Right atrium auricular region (tissue), 2 donors: ENCODE measurements around the gene TRMU. TPM values are rescaled to one million over a fixed set of nuclear protein-coding genes. Genes with fewer than 3 reads are reported as not detected.
"Not testable (repeated sequence)": the region's sequence is repeated elsewhere in the genome, so short reads cannot be mapped to it uniquely, and the experiment has no call there.

Experiments
- DNase-seq: peaks from one replicate; pipeline ENCODE4 v3.0.0-alpha.2; 2019; ENCODE audit warnings: low spot score
- H3K27ac ChIP-seq, 2 donors: fragments of 200-600 bp; sonication (generic); 1 replicate in 1 of 2; 2 replicates in 1 of 2; pipeline ENCODE4 v1.5.1; 2016 to 2019
- H3K27me3 ChIP-seq, 2 donors: fragments of 200-600 bp; sonication (generic); one replicate each; pipeline versions ENCODE4 v1.5.1 to v1.6.0; 2017 to 2019
- H3K36me3 ChIP-seq: fragments of 200-600 bp; sonication (generic); one replicate; pipeline ENCODE4 v1.5.1; 2016
- H3K4me1 ChIP-seq, 2 donors: fragments of 200-600 bp; sonication (generic); one replicate each; pipeline versions ENCODE4 v1.5.1 to v1.6.0; 2017 to 2019
- H3K4me3 ChIP-seq, 2 donors: fragments of 200-600 bp; sonication (generic); 1 replicate in 1 of 2; 2 replicates in 1 of 2; pipeline ENCODE4 v1.5.1; 2017 to 2019; ENCODE audit warnings: mild to moderate bottlenecking in 1 of 2, moderate library complexity in 1 of 2
- H3K9me3 ChIP-seq, 2 donors: fragments of 200-600 bp; sonication (generic); one replicate each; pipeline ENCODE4 v1.5.1; 2019
- total RNA-seq, 2 donors: library from RNA; depleted of rRNA; stranded (reverse); fragments of >200 nt; gene quantifications; one replicate each; pipeline ENCODE4 v1.1.0, GENCODE V29; 2016
- TF ChIP-seq, protein P1 (sequence below), 2 donors: fragments of 200-600 bp; sonication (generic); IDR thresholded peaks; one replicate each; pipeline ENCODE4 v1.5.1; 2019; ENCODE audit warnings: antibody characterized with exemption in 2 of 2

The TRMU gene
- total RNA-seq, 2 donors from 2014 or later: 22.2 to 22.4 TPM

DNA sequence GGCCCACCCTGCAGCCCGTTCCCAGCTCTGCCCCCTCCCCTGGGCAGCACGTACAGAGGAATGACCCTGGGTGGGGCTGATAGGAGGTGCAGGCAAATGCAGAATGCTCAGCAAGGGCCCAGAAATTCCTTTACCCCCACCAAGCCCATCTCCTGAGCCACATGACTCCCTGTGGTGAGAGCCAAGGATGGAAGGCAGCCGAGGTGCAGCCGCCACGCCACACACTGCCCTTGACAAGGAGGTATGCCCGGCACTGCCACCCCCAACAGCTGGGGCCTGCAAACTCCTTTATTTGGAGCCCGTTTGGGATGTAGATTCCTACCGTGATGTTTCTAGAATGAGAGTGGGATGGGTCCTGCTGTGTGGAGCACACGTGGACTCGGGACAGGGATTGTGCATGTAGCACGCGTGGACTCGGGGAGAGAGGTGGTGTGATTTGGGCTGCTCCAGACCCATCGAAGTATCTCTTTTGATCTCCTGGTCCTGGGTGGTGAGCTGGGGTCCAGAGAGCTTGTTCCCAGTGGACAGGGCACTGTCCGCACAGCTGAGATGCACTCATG is 25.9 kb upstream of the TRMU start:
- Histone ChIP-seq H3K4me1 (peaks cover 0 to 14% of the 10 kb centered on the region in 2 donors), H3K27me3 (no peaks in the 10 kb centered on the region), H3K9me3 (no peaks in the 10 kb centered on the region), H3K4me3 (no peak overlapping the region), H3K36me3 (no peaks in the 10 kb centered on the region), H3K27ac (peak overlapping the region in 1 of 2 donors; percentile 35)
- TF ChIP-seq, protein P1, sequence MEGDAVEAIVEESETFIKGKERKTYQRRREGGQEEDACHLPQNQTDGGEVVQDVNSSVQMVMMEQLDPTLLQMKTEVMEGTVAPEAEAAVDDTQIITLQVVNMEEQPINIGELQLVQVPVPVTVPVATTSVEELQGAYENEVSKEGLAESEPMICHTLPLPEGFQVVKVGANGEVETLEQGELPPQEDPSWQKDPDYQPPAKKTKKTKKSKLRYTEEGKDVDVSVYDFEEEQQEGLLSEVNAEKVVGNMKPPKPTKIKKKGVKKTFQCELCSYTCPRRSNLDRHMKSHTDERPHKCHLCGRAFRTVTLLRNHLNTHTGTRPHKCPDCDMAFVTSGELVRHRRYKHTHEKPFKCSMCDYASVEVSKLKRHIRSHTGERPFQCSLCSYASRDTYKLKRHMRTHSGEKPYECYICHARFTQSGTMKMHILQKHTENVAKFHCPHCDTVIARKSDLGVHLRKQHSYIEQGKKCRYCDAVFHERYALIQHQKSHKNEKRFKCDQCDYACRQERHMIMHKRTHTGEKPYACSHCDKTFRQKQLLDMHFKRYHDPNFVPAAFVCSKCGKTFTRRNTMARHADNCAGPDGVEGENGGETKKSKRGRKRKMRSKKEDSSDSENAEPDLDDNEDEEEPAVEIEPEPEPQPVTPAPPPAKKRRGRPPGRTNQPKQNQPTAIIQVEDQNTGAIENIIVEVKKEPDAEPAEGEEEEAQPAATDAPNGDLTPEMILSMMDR (IDR thresholded peaks at IDR 0.05): no peak
- DNase-seq: no peak

DNA sequence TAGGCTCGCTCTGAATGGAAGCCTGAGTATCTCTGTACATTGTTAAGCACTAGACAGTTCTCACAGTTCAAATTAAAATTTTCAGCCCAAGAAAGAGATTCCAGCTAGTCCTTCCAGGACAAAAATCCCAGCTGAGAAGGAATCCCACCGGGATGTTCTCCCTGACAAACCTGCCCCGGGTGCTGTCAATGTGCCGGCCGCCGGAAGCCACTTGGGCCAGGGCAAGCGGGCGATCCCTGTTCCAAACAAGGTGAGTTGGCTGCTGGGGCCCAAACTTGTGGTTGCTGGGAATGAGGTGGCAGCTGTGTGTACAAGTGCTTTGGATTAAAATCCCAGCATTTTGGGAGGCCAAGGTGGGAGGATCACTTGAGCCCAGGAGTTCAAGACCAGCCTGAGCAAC is 23.5 kb upstream of the TRMU start:
- TF ChIP-seq, protein P1 (IDR thresholded peaks at IDR 0.05): no peak
- Histone ChIP-seq H3K36me3 (no peaks in the 10 kb centered on the region), H3K4me3 (no peak overlapping the region), H3K4me1 (peaks cover 0 to 14% of the 10 kb centered on the region in 2 donors), H3K27me3 (no peaks in the 10 kb centered on the region), H3K9me3 (no peaks in the 10 kb centered on the region), H3K27ac (no peak overlapping the region)
- no peak for DNase-seq

DNA sequence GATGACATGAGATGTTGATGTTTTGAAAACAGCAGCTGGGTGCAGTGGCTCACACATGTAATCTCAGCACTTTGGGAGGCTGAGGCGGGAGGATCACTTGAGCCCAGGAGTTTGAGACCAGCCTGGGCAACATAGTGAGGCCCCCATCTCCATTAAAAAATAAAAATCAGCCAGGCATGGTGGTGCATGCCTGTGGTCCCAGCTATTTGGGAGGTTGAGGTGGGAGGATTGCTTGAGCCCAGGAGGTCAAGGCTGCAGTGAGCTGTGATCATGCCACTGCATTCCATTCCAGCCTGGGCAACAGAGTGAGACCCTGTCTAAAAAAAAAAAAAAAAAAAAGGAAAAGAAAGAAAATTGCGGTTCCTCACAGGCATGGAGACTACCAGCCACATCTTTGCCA is 22.7 kb upstream of the TRMU start:
- H3K27ac ChIP-seq, H3K36me3 ChIP-seq, H3K4me3 ChIP-seq, DNase-seq, H3K9me3 ChIP-seq, H3K27me3 ChIP-seq: not testable (repeated sequence)
- H3K4me1 ChIP-seq: peaks cover 0 to 14% of the 10 kb centered on the region in 2 donors

DNA sequence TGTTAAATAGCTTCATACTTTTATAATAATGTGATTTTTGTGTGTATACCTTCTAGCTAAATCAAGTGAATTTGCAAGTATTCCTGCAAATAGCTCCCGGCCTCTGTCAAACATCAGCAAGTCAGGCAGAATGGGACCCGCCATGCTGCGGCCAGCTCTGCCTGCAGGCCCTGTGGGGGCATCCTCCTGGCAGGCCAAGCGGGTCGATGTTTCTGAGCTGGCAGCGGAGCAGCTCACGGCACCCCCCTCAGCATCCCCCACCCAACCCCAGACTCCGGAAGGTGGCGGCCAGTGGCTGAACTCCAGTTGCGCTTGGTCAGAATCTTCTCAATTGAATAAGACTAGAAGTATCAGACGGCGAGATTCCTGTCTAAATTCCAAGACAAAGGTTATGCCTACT is 19.5 kb upstream of the TRMU start:
- H3K4me1 ChIP-seq: no peaks in the 10 kb centered on the region
- no peaks in the 10 kb centered on the region for H3K27me3 ChIP-seq
- H3K36me3 ChIP-seq: no peaks in the 10 kb centered on the region
- TF ChIP-seq, protein P1 (IDR thresholded peaks at IDR 0.05): no peak
- no peak for DNase-seq
- H3K27ac ChIP-seq: no peak overlapping the region
- H3K4me3 ChIP-seq: no peak overlapping the region
- no peaks in the 10 kb centered on the region for H3K9me3 ChIP-seq

DNA sequence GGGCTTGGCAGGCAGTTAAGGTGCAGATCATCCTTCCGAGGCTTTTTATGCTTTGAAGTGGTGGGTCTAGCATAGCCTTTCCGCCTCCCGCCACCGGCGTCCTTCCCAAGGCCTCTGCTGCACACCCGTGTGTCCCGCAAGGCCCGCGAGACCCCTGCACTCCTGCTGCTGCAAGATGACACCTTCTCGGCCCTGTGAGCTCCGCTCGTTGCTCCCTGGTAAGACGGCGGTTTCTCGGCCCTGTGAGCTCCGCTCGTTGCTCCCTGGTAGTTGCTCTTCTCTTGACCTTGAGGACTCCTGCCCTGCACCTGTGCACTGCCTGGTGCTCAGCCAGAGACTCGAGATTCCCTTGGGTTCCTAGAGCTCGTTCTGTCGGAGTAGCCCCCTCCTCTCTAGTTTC is 17.9 kb upstream of the TRMU start:
- H3K36me3 ChIP-seq: no peaks in the 10 kb centered on the region
- TF ChIP-seq, protein P1 (IDR thresholded peaks at IDR 0.05): no peak
- DNase-seq: no peak

DNA sequence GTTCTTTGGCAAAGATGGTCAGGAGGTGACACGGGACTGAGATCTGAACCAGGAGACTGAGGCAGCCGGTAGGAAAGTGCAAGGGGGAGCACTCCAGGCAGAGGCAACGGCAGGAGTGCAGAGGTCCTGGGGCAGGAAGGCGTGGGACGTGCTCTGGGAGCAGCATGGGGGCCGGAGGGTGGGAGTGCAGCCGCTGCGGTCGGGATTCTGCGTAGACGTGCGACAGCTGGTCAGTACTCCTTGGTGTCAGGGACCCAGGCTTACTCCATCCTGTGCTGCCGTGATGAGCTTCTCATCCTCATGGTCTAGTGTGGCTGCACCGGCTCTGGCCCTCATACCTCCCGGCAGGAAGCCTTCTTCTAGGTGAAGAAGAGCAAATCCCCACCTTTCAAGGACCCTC is 16.9 kb upstream of the TRMU start:
- H3K36me3 ChIP-seq: no peaks in the 10 kb centered on the region
- no peak overlapping the region for H3K4me3 ChIP-seq

More for the DNA sequence above, 17.9 kb upstream of the TRMU start:
- H3K4me3 ChIP-seq: no peak overlapping the region
- no peaks in the 10 kb centered on the region for H3K4me1 ChIP-seq
- H3K27me3 ChIP-seq: no peaks in the 10 kb centered on the region
- no peaks in the 10 kb centered on the region for H3K9me3 ChIP-seq
- H3K27ac ChIP-seq: no peak overlapping the region

More for the DNA sequence above, 16.9 kb upstream of the TRMU start:
- Histone ChIP-seq H3K27ac (no peak overlapping the region), H3K4me1 (no peaks in the 10 kb centered on the region), H3K9me3 (no peaks in the 10 kb centered on the region), H3K27me3 (no peaks in the 10 kb centered on the region)
- TF ChIP-seq, protein P1 (IDR thresholded peaks at IDR 0.05): no peak
- DNase-seq: no peak
